ENCODE results near the gene KCNQ1.

The KCNQ1 gene

GRCh38 chr11:2444821-2445745, at the start of gene KCNQ1:
TSS of gene KCNQ1 (plus strand) at chr11:2445008. CDS start at chr11:2445099, 91 bp downstream.
- in situ Hi-C loops (cut with MboI; ENCODE audit: low sequenced_read_pairs), result no loop called here

GRCh38 chr11:2395211-2395730, 49.5 kb upstream of the KCNQ1 start:
- in situ Hi-C loops (cut with MboI; ENCODE audit: low sequenced_read_pairs), result no loop called here

GRCh38 chr11:2395856-2396255, 49.0 kb upstream of the KCNQ1 start:
- in situ Hi-C loops (cut with MboI; ENCODE audit: low sequenced_read_pairs), result no loop called here

GRCh38 chr11:2396471-2396870, 48.3 kb upstream of the KCNQ1 start:
- in situ Hi-C loops (cut with MboI; ENCODE audit: low sequenced_read_pairs), result no loop called here

- in situ Hi-C loops (cut with MboI; ENCODE audit: low sequenced_read_pairs), result no loop called here
Measured at GRCh38 chr11:2397005-2397404, 47.8 kb upstream of the KCNQ1 start.

- in situ Hi-C loops (cut with MboI; ENCODE audit: low sequenced_read_pairs), result no loop called here
Measured at GRCh38 chr11:2398664-2399355, 46.0 kb upstream of the KCNQ1 start.

- in situ Hi-C loops (cut with MboI; ENCODE audit: low sequenced_read_pairs), result no loop called here
Measured at GRCh38 chr11:2399488-2400068, 45.2 kb upstream of the KCNQ1 start.

- in situ Hi-C loops (cut with MboI; ENCODE audit: low sequenced_read_pairs), result no loop called here
Measured at GRCh38 chr11:2400069-2400761, 44.6 kb upstream of the KCNQ1 start, which contains the start of gene TSSC4. TSS of gene TSSC4 (plus strand) at chr11:2400750. CDS start at chr11:2402634, 1,884 bp downstream.

GRCh38 chr11:2400762-2401435, 43.9 kb upstream of the KCNQ1 start:
- in situ Hi-C loops (cut with MboI; ENCODE audit: low sequenced_read_pairs), result no loop called here

GRCh38 chr11:2401436-2401984, 43.3 kb upstream of the KCNQ1 start:
- in situ Hi-C loops (cut with MboI; ENCODE audit: low sequenced_read_pairs), result no loop called here

GRCh38 chr11:2402106-2402505, 42.7 kb upstream of the KCNQ1 start:
- in situ Hi-C loops (cut with MboI; ENCODE audit: low sequenced_read_pairs), result no loop called here

- in situ Hi-C loops (cut with MboI; ENCODE audit: low sequenced_read_pairs), result no loop called here
Measured at GRCh38 chr11:2402890-2403645, 41.7 kb upstream of the KCNQ1 start.

- in situ Hi-C loops (cut with MboI; ENCODE audit: low sequenced_read_pairs), result no loop called here
Measured at GRCh38 chr11:2404735-2405196, 40.0 kb upstream of the KCNQ1 start.

GRCh38 chr11:2406451-2406850, 38.4 kb upstream of the KCNQ1 start:
- in situ Hi-C loops (cut with MboI; ENCODE audit: low sequenced_read_pairs), result no loop called here

- in situ Hi-C loops (cut with MboI; ENCODE audit: low sequenced_read_pairs), result no loop called here
Measured at GRCh38 chr11:2406878-2407410, 37.9 kb upstream of the KCNQ1 start.

GRCh38 chr11:2408671-2409070, 36.1 kb upstream of the KCNQ1 start:
- in situ Hi-C loops (cut with MboI; ENCODE audit: low sequenced_read_pairs), result no loop called here

GRCh38 chr11:2409126-2409525, 35.7 kb upstream of the KCNQ1 start:
- in situ Hi-C loops (cut with MboI; ENCODE audit: low sequenced_read_pairs), result no loop called here

GRCh38 chr11:2409611-2410468, 35.0 kb upstream of the KCNQ1 start:
- in situ Hi-C loops (cut with MboI; ENCODE audit: low sequenced_read_pairs), result no loop called here
